22Rv1 (cell line): Measurements from ENCODE around the gene TRDN.

Experiments
- CTCF ChIP-seq: fragments of 450-650 bp; IDR thresholded peaks from 2 replicates; pipeline ENCODE4 v1.5.1; 2017; ENCODE audit warnings: mild to moderate bottlenecking
- ZFX ChIP-seq: fragments of 450-650 bp; IDR thresholded peaks from 2 replicates; pipeline ENCODE4 v1.6.1; 2017; ENCODE audit warnings: antibody characterized with exemption, borderline replicate concordance

- no peak for TF ChIP-seq CTCF
- TF ChIP-seq ZFX = no peak
These were observed 12.0 kb upstream of the TRDN start for GRCh38 chr6:123648723-123649122.
